ENCODE measurements around the gene TMEM107. TPM values are rescaled to one million over a fixed set of nuclear protein-coding genes. Genes with fewer than 3 reads are reported as not detected.
A peak's percentile ranks its signal among the peaks of the same experiment; 100 is the strongest.
"Not testable (repeated sequence)": the region's sequence is repeated elsewhere in the genome, so short reads cannot be mapped to it uniquely, and the experiment has no call there.

Gene TMEM107
- 13.0 and 17.5 TPM in 2 replicates for total RNA-seq

GRCh38 chr17:8176197-8176940, at the start of gene TMEM107:
Gene TMEM107, minus strand, starts transcription at chr17:8176380. Its CDS starts 94 bp downstream, at chr17:8176286.
- peak; percentile 88 for DNase-seq

GRCh38 chr17:8224891-8225812, 49.0 kb upstream of the TMEM107 start:
- no peak for DNase-seq

- DNase-seq: peak; percentile 57
Measured at GRCh38 chr17:8223356-8224126, 47.4 kb upstream of the TMEM107 start.

- peak; percentile 96 for DNase-seq
Measured at GRCh38 chr17:8222630-8223355, 46.6 kb upstream of the TMEM107 start.

- DNase-seq: no peak
Measured at GRCh38 chr17:8222380-8222629, 46.1 kb upstream of the TMEM107 start.

GRCh38 chr17:8221663-8222379, 45.6 kb upstream of the TMEM107 start:
- DNase-seq: peak; percentile 92

- DNase-seq: peak; percentile 94
Measured at GRCh38 chr17:8220783-8221662, 44.8 kb upstream of the TMEM107 start.

GRCh38 chr17:8214000-8214399, 37.8 kb upstream of the TMEM107 start:
- DNase-seq: not testable (repeated sequence)

GRCh38 chr17:8212312-8213180, 36.4 kb upstream of the TMEM107 start:
- DNase-seq: no peak

GRCh38 chr17:8210761-8211458, 34.7 kb upstream of the TMEM107 start:
- DNase-seq: peak; percentile 39

- peak; percentile 98 for DNase-seq
Measured at GRCh38 chr17:8209907-8210760, 34.0 kb upstream of the TMEM107 start, which contains the start of gene AURKB. Gene AURKB, minus strand, starts transcription at chr17:8210575. Its CDS starts 351 bp downstream, at chr17:8210224.

GRCh38 chr17:8206536-8206935, 30.4 kb upstream of the TMEM107 start:
- no peak for DNase-seq

GRCh38 chr17:8204761-8205555, 28.8 kb upstream of the TMEM107 start:
- DNase-seq: no peak

- peak; percentile 95 for DNase-seq
Measured at GRCh38 chr17:8192070-8192815, 16.1 kb upstream of the TMEM107 start.

- DNase-seq: no peak
Measured at GRCh38 chr17:8190506-8190905, 14.3 kb upstream of the TMEM107 start.
